Measurements from ENCODE around the gene SRRM5.
A peak's percentile ranks its signal among the peaks of the same experiment; 100 is the strongest.
"Not testable (repeated sequence)": the region's sequence is repeated elsewhere in the genome, so short reads cannot be mapped to it uniquely, and the experiment has no call there.

The SRRM5 gene

GRCh38 chr19:43611788-43612187 is at the start of gene SRRM5:
SRRM5 (plus strand) TSS chr19:43612088; CDS start chr19:43612122, 34 bp downstream.
- DNase-seq, result no peak

GRCh38 chr19:43562226-43562697 is 49.6 kb upstream of the SRRM5 start:
- no peak for DNase-seq

- DNase-seq, result peak; percentile 66
Measured at GRCh38 chr19:43562698-43563241, 49.1 kb upstream of the SRRM5 start.

- no peak for DNase-seq
Measured at GRCh38 chr19:43563816-43564457, 48.0 kb upstream of the SRRM5 start.

- no peak for DNase-seq
Measured at GRCh38 chr19:43564800-43565199, 47.1 kb upstream of the SRRM5 start.

- DNase-seq, result no peak
Measured at GRCh38 chr19:43569657-43570056, 42.2 kb upstream of the SRRM5 start.

GRCh38 chr19:43570174-43570791 is 41.6 kb upstream of the SRRM5 start:
- DNase-seq, result no peak

- no peak for DNase-seq
Measured at GRCh38 chr19:43572171-43572588, 39.7 kb upstream of the SRRM5 start.

- no peak for DNase-seq
Measured at GRCh38 chr19:43574424-43575155, 37.3 kb upstream of the SRRM5 start.

GRCh38 chr19:43575156-43575950 is 36.5 kb upstream of the SRRM5 start, which contains the start of the genes PINLYP and XRCC1:
PINLYP (plus strand) TSS chr19:43575801; CDS start chr19:43577192, 1,391 bp downstream.
XRCC1 (minus strand) TSS chr19:43575527; CDS start chr19:43575458, 69 bp downstream.
- DNase-seq, result peak; percentile 96

GRCh38 chr19:43575955-43576878 is 35.7 kb upstream of the SRRM5 start:
- DNase-seq, result no peak

- DNase-seq, result no peak
Measured at GRCh38 chr19:43578787-43579186, 33.1 kb upstream of the SRRM5 start.

- no peak for DNase-seq
Measured at GRCh38 chr19:43581467-43581866, 30.4 kb upstream of the SRRM5 start.

- DNase-seq, result no peak
Measured at GRCh38 chr19:43582495-43582894, 29.4 kb upstream of the SRRM5 start.

GRCh38 chr19:43584484-43584883 is 27.4 kb upstream of the SRRM5 start:
- DNase-seq, result no peak

- DNase-seq, result no peak
Measured at GRCh38 chr19:43586346-43586745, 25.5 kb upstream of the SRRM5 start.

- not testable (repeated sequence) for DNase-seq
Measured at GRCh38 chr19:43587029-43587428, 24.9 kb upstream of the SRRM5 start.

- DNase-seq, result no peak
Measured at GRCh38 chr19:43589277-43589676, 22.6 kb upstream of the SRRM5 start.

- no peak for DNase-seq
Measured at GRCh38 chr19:43589678-43590077, 22.2 kb upstream of the SRRM5 start.

GRCh38 chr19:43591904-43592772 is 19.8 kb upstream of the SRRM5 start:
- no peak for DNase-seq

All from midbrain (tissue), 1 donor.